ENCODE measurements around the gene RPP14.

DNA sequence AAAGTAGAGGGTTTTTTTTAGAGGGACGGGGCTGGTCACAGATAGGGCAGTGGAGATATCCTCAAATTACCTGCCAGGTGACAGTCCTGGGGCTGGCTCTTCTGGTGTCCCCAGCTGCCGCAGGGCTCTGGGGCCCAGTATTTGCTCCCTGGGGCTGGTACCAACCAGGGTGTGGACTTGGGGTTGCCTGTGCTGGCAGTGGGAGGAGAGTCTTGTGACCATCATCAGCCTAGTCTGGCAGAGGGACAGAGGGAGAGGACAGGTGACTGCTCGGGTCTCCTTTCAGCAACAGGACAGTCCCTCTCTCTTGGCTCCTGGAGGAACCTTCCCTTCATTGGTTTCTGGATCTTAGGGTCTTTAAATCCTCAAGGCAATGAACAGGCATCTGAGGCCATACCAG lies 7.9 kb upstream of the RPP14 start:
- TF ChIP-seq CTCF (conservative IDR thresholded peaks at IDR 0.05; ENCODE audit: low read depth, low read length) = no peak
- TF ChIP-seq POLR2A (IDR thresholded peaks at IDR 0.05; ENCODE audit: low read depth, low read length) = no peak
- no peak for TF ChIP-seq RAD21 (IDR thresholded peaks at IDR 0.05; ENCODE audit: low read length)
- TF ChIP-seq CEBPB (IDR thresholded peaks at IDR 0.05; ENCODE audit: low read depth, low read length) = no peak
- TF ChIP-seq MAFK (IDR thresholded peaks at IDR 0.05; ENCODE audit: low read depth, low read length) = no peak
- TF ChIP-seq, protein P1, sequence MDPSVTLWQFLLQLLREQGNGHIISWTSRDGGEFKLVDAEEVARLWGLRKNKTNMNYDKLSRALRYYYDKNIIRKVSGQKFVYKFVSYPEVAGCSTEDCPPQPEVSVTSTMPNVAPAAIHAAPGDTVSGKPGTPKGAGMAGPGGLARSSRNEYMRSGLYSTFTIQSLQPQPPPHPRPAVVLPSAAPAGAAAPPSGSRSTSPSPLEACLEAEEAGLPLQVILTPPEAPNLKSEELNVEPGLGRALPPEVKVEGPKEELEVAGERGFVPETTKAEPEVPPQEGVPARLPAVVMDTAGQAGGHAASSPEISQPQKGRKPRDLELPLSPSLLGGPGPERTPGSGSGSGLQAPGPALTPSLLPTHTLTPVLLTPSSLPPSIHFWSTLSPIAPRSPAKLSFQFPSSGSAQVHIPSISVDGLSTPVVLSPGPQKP (IDR thresholded peaks at IDR 0.05; ENCODE audit: borderline replicate concordance, low read depth, low read length) = no peak
- no peak for TF ChIP-seq SMC3 (IDR thresholded peaks at IDR 0.05; ENCODE audit: low read depth, low read length)
- no peak for TF ChIP-seq CHD1 (IDR thresholded peaks at IDR 0.05; ENCODE audit: low read depth, low read length)
- TF ChIP-seq, protein P2, sequence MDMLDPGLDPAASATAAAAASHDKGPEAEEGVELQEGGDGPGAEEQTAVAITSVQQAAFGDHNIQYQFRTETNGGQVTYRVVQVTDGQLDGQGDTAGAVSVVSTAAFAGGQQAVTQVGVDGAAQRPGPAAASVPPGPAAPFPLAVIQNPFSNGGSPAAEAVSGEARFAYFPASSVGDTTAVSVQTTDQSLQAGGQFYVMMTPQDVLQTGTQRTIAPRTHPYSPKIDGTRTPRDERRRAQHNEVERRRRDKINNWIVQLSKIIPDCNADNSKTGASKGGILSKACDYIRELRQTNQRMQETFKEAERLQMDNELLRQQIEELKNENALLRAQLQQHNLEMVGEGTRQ (IDR thresholded peaks at IDR 0.05; ENCODE audit: low read depth, low read length) = no peak
- TF ChIP-seq MXI1 (IDR thresholded peaks at IDR 0.05; ENCODE audit: borderline replicate concordance, low read depth, low read length) = no peak
- TF ChIP-seq BHLHE40 (IDR thresholded peaks at IDR 0.05; ENCODE audit: low read depth, low read length) = no peak
- TF ChIP-seq MAZ (IDR thresholded peaks at IDR 0.05; ENCODE audit: borderline replicate concordance, low read depth, low read length) = no peak
- TF ChIP-seq RFX5 (IDR thresholded peaks at IDR 0.05; ENCODE audit: low read depth, low read length) = no peak
- TF ChIP-seq FOS (IDR thresholded peaks at IDR 0.05; ENCODE audit: low read depth, low read length) = no peak
